IMR-90 (cell line): ENCODE data around the gene C14orf180. TPM values are rescaled to one million over a fixed set of nuclear protein-coding genes. Genes with fewer than 3 reads are reported as not detected.

Experiments
- ATAC-seq: fragments of 200-7000 bp; cut with Tn5 transposase; 2 replicates; pipeline ENCODE4 v1.9.1; 2020; ENCODE audit warnings: low read depth, mild to moderate bottlenecking, moderate library complexity
- BruUV-seq: library from RNA; stranded (reverse); fragments of 400-500 nt; replicated peaks from 2 replicates; lab custom pipeline; 2021; lab: Mats Ljungman, UMichigan
- CTCF ChIA-PET: fragments of 300-600 bp; formaldehyde crosslinking; extraction: SDS; loops from one replicate; lab custom pipeline; 2021; ENCODE audit warnings: antibody characterized with exemption; lab: Yijun Ruan, JAX
- POLR2A ChIA-PET: fragments of 300-600 bp; sonication (Branson Sonifier 250); formaldehyde crosslinking; loops from one replicate; lab custom pipeline; 2022; ENCODE audit warnings: antibody characterized with exemption; ENCODE audit not compliant: unreplicated experiment; lab: Charles Lee
- DNase-seq: peaks from one replicate; pipeline ENCODE4 v3.0.0; 2013
- H2AFZ ChIP-seq: replicated peaks from 2 replicates; pipeline ENCODE3; 2013; ENCODE audit warnings: low read length, mild to moderate bottlenecking; ENCODE audit not compliant: poor library complexity
- H2AK5ac ChIP-seq: 2 replicates; pipeline ENCODE4 v1.6.1; 2013; ENCODE audit warnings: low read depth, low read length, inconsistent platforms
- H2AK9ac ChIP-seq: replicated peaks from 2 replicates; pipeline ENCODE3; 2013; ENCODE audit warnings: mild to moderate bottlenecking, low read depth, low read length, moderate library complexity; ENCODE audit not compliant: poor library complexity
- H2BK120ac ChIP-seq: 2 replicates; pipeline ENCODE4 v1.6.1; 2013; ENCODE audit warnings: low read depth, low read length, inconsistent platforms
- H2BK15ac ChIP-seq: 3 replicates; pipeline ENCODE4 v1.6.1; 2013; ENCODE audit warnings: low read depth, low read length, inconsistent platforms
- H2BK20ac ChIP-seq: 2 replicates; pipeline ENCODE4 v1.6.1; 2013; ENCODE audit warnings: low read depth, mild to moderate bottlenecking, inconsistent platforms, low read length, moderate library complexity
- H2BK5ac ChIP-seq: 2 replicates; pipeline ENCODE4 v1.6.1; 2013; ENCODE audit warnings: mild to moderate bottlenecking, low read depth, low read length, inconsistent platforms; ENCODE audit not compliant: poor library complexity, severe bottlenecking
- H3K14ac ChIP-seq: replicated peaks from 2 replicates; pipeline ENCODE4 v1.6.1; 2013; ENCODE audit warnings: low read depth, low read length, inconsistent platforms
- H3K18ac ChIP-seq: 2 replicates; pipeline ENCODE4 v1.6.1; 2013; ENCODE audit warnings: low read depth, low read length, control low read depth
- H3K23ac ChIP-seq: 2 replicates; pipeline ENCODE4 v1.6.1; 2013; ENCODE audit warnings: low read depth, low read length, inconsistent platforms
- H3K27ac ChIP-seq: 2 replicates; pipeline ENCODE4 v1.5.1; 2013; ENCODE audit warnings: mild to moderate bottlenecking, control low read depth, low read length; ENCODE audit not compliant: insufficient read depth
- H3K27me3 ChIP-seq: 2 replicates; pipeline ENCODE4 v1.6.1; 2013; ENCODE audit warnings: low read length; ENCODE audit not compliant: control insufficient read depth, insufficient read depth
- H3K36me3 ChIP-seq: 2 replicates; pipeline ENCODE4 v1.6.1; 2013; ENCODE audit warnings: low read length, mixed read lengths; ENCODE audit not compliant: control insufficient read depth, insufficient read depth
- H3K4ac ChIP-seq: 2 replicates; pipeline ENCODE4 v1.6.1; 2013; ENCODE audit warnings: low read depth, low read length, inconsistent platforms
- H3K4me1 ChIP-seq: 2 replicates; pipeline ENCODE4 v1.6.1; 2013; ENCODE audit warnings: low read length, mixed read lengths; ENCODE audit not compliant: control insufficient read depth, insufficient read depth
- H3K4me2 ChIP-seq: 2 replicates; pipeline ENCODE4 v1.6.1; 2013; ENCODE audit warnings: low read depth, mild to moderate bottlenecking, control low read depth, low read length, moderate library complexity
- H3K4me3 ChIP-seq: 2 replicates; pipeline ENCODE4 v1.5.1; 2013; ENCODE audit warnings: low read depth, mild to moderate bottlenecking, control low read depth, low read length, moderate library complexity; ENCODE audit not compliant: insufficient read depth
- H3K56ac ChIP-seq: 2 replicates; pipeline ENCODE4 v1.6.1; 2013; ENCODE audit warnings: low read length, inconsistent platforms; ENCODE audit not compliant: insufficient read depth; ENCODE audit errors: extremely low read depth
- H3K79me1 ChIP-seq, 2 experiments: 2 replicates each; pipeline ENCODE4 v1.6.1; 2013; ENCODE audit warnings: low read length in 2 of 2, inconsistent platforms in 1 of 2, low read depth in 1 of 2
- H3K9ac ChIP-seq: 2 replicates; pipeline ENCODE4 v1.6.1; 2013; ENCODE audit warnings: low read depth, low read length, control low read depth
- H3K9me1 ChIP-seq: 2 replicates; pipeline ENCODE4 v1.6.1; 2013; ENCODE audit warnings: low read length, inconsistent platforms; ENCODE audit not compliant: insufficient read depth
- H3K9me3 ChIP-seq: 2 replicates; pipeline ENCODE4 v1.6.1; 2013; ENCODE audit warnings: low read length; ENCODE audit not compliant: control insufficient read depth, insufficient read depth
- H4K20me1 ChIP-seq: 2 replicates; pipeline ENCODE4 v1.6.1; 2013; ENCODE audit warnings: low read length, inconsistent platforms; ENCODE audit not compliant: insufficient read depth
- H4K5ac ChIP-seq: 2 replicates; pipeline ENCODE4 v1.6.1; 2013; ENCODE audit warnings: mild to moderate bottlenecking, low read depth, low read length, control low read depth
- H4K8ac ChIP-seq, 2 experiments: 2 replicates each; pipeline ENCODE4 v1.6.1; 2013; ENCODE audit warnings: low read depth in 2 of 2, low read length in 2 of 2, control low read depth in 1 of 2, inconsistent platforms in 1 of 2
- H4K91ac ChIP-seq: 2 replicates; pipeline ENCODE4 v1.6.1; 2013; ENCODE audit warnings: low read depth, low read length, inconsistent platforms; ENCODE audit not compliant: insufficient read depth
- CEBPB ChIP-seq: IDR thresholded peaks from 2 replicates; pipeline ENCODE4 v1.6.1; 2012; ENCODE audit warnings: low read depth, low read length, improper control_type of control experiment
- FOS ChIP-seq: fragments of 150-350 bp; IDR thresholded peaks from 2 replicates; pipeline ENCODE4 v1.6.1; 2016; ENCODE audit warnings: low read depth, low read length
- MAFK ChIP-seq: IDR thresholded peaks from 2 replicates; pipeline ENCODE4 v1.6.1; 2012; ENCODE audit warnings: low read depth, low read length, improper control_type of control experiment
- MXI1 ChIP-seq: IDR thresholded peaks from 2 replicates; pipeline ENCODE4 v1.6.1; 2012; ENCODE audit warnings: low read depth, mild to moderate bottlenecking, low read length, moderate library complexity, borderline replicate concordance
- POLR2A ChIP-seq: IDR thresholded peaks from 2 replicates; pipeline ENCODE4 v1.6.1; 2012; ENCODE audit warnings: mild to moderate bottlenecking, low read depth, low read length
- RCOR1 ChIP-seq: IDR thresholded peaks from 2 replicates; pipeline ENCODE4 v1.6.1; 2012; ENCODE audit warnings: mild to moderate bottlenecking, low read length, improper control_type of control experiment; ENCODE audit not compliant: insufficient replicate concordance
- WGBS, 2 experiments: methylation state at CpG; one replicate each; pipeline versions ENCODE4 v1.1.5 to v1.1.7; 2013; ENCODE audit warnings: missing lambda C conversion rate in 2 of 2; ENCODE audit not compliant: insufficient read length in 1 of 2; ENCODE audit errors: extremely low coverage in 2 of 2; 5-methylcytosine and 5-hydroxymethylcytosine counted together
- dilution Hi-C: fragments of 300-500 bp; cut with HindIII; formaldehyde crosslinking; loops from one replicate; pipeline ENCODE4 v1.14.3; 2018; ENCODE audit warnings: low sequenced_read_pairs; ENCODE audit not compliant: unreplicated experiment
- in situ Hi-C: fragments of 300-500 bp; cut with MboI; formaldehyde crosslinking; loops from 3 replicates; pipeline ENCODE4 v1.14.3; 2019; ENCODE audit warnings: low sequenced_read_pairs, inconsistent platforms, mixed read lengths
- intact Hi-C: fragments of 100-400 bp; cut with micrococcal nuclease; formaldehyde crosslinking; loops from 2 replicates; pipeline ENCODE4 v1.10.0; 2022
- polyA plus RNA-seq, 3 experiments: library from polyadenylated mRNA; depleted of rRNA; stranded (reverse); fragments of >200 nt; gene quantifications; 2 replicates each; pipeline ENCODE4 v1.2.3, GENCODE V29; 2012; ENCODE audit warnings: low replicate concordance in 1 of 3
- total RNA-seq: library from RNA; depleted of rRNA; stranded (reverse); fragments of >200 nt; gene quantifications from 2 replicates; pipeline ENCODE4 v1.2.3, GENCODE V29; 2012

Gene C14orf180
- total and polyA plus RNA-seq, 2 of the 4 experiments (the other 2 are of a cell fraction): not detected

DNA sequence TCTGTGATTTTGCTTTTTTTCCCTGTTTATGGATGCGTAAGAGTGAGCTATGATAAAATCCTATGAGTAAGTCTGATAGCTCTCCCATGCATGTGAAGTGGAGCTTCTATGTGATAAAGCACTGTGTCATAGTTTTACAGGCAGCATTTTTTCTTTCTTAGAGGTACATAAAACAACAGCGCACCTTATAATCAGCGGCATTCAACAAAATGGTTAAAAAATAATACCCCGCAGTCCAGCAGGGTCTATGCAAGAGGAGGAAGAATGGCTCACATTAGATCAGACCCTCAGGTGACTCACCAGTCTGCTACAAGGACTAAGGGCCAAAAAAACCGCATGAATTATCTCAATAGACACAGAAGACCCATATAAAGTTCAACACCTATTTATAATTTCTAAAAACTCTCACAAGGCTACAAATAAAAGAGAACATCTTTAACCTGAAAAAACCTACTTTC lies 58.0 kb downstream of the C14orf180 start:
- no peak overlapping the region for H3K4me2 ChIP-seq
- H3K4me1 ChIP-seq: no peaks in the 10 kb centered on the region
- no peak overlapping the region for H3K56ac ChIP-seq
- H2BK5ac ChIP-seq: no peak overlapping the region
- H3K27ac ChIP-seq: no peak overlapping the region
- H2AK9ac ChIP-seq: no peak overlapping the region
- dilution Hi-C loops (no loop called here), intact Hi-C loops (no loop called here), in situ Hi-C loops (loop anchor here (25.0 kb wide), 1 partner anchor 550 kb away; the partner anchor contains the start of gene ASPG)
- H3K27me3 ChIP-seq: peaks cover 23% of the 10 kb centered on the region
- no peaks in the 10 kb centered on the region for H3K36me3 ChIP-seq
- no peaks in the 10 kb centered on the region for H3K9me1 ChIP-seq
- no peak overlapping the region for H4K5ac ChIP-seq
- no peaks in the 10 kb centered on the region for H4K20me1 ChIP-seq
- H2BK120ac ChIP-seq: no peak overlapping the region
- no peak for ATAC-seq
- no CpG with 5 or more reads among the region's 5 CpGs for WGBS, 2 experiments
- no peak overlapping the region for H2AK5ac ChIP-seq
- H4K8ac ChIP-seq: no peak overlapping the region
- no peak overlapping the region for H2AFZ ChIP-seq
- TF ChIP-seq MXI1: no peak
- no peak for TF ChIP-seq CEBPB
- TF ChIP-seq POLR2A: no peak
- TF ChIP-seq MAFK: no peak
- TF ChIP-seq FOS: no peak
- TF ChIP-seq RCOR1: no peak
- H2BK20ac ChIP-seq: no peak overlapping the region
- no peak overlapping the region for H2BK15ac ChIP-seq
- no peak overlapping the region for H3K18ac ChIP-seq
- no peak overlapping the region for H3K14ac ChIP-seq
- no TSS peak for BruUV-seq
- DNase-seq: no peak
- H4K91ac ChIP-seq: no peak overlapping the region
- H3K4ac ChIP-seq: no peak overlapping the region
- ChIA-PET POLR2A (no interaction called here), CTCF (no interaction called here)
- no peak overlapping the region for H3K9ac ChIP-seq
- no peaks in the 10 kb centered on the region for H3K79me1 ChIP-seq
- no peak overlapping the region for H3K4me3 ChIP-seq
- no peaks in the 10 kb centered on the region for H3K9me3 ChIP-seq
- no peak overlapping the region for H3K23ac ChIP-seq
